ENCODE measurements around the gene MAST2. TPM values are rescaled to one million over a fixed set of nuclear protein-coding genes. Genes with fewer than 3 reads are reported as not detected.
A peak's percentile ranks its signal among the peaks of the same experiment; 100 is the strongest.

Gene MAST2
- total and polyA plus RNA-seq, 2 of the 13 experiments (the other 11 are each of a cell fraction or from before 2014, with no cell fraction given), result 15.3 to 23.0 TPM

GRCh38 chr1:45822644-45823043 lies 19.2 kb downstream of the MAST2 start (continued):
- TF ChIP-seq TBX3 (IDR thresholded peaks at IDR 0.05; ENCODE audit: borderline replicate concordance) (no peak), KDM6A (CRISPR knock-in tag; IDR thresholded peaks at IDR 0.05; ENCODE audit: low read depth) (peak; percentile 57; the same call in 1 of the 2 replicates), ERF (CRISPR knock-in tag; IDR thresholded peaks at IDR 0.05) (0 out of 2 replicates have a peak, but pooled peaks have one; percentile 55), SATB2 (CRISPR knock-in tag; IDR thresholded peaks at IDR 0.05) (no peak), FOXP1 (IDR thresholded peaks at IDR 0.05) (no peak), FOXP1 (CRISPR knock-in tag; IDR thresholded peaks at IDR 0.05) (0 out of 2 replicates have a peak, but pooled peaks have one; percentile 23), ELF3 (CRISPR knock-in tag; IDR thresholded peaks at IDR 0.05) (peak; percentile 94), ARNTL (CRISPR knock-in tag; IDR thresholded peaks at IDR 0.05) (no peak), ZBED4 (CRISPR knock-in tag; IDR thresholded peaks at IDR 0.05; ENCODE audit: borderline replicate concordance) (no peak), RCOR2 (CRISPR knock-in tag; IDR thresholded peaks at IDR 0.05) (0 out of 2 replicates have a peak, but pooled peaks have one; percentile 13), IKZF1 (IDR thresholded peaks at IDR 0.05) (no peak), AKAP8 (CRISPR knock-in tag; IDR thresholded peaks at IDR 0.05) (no peak), ZNF572 (CRISPR knock-in tag; IDR thresholded peaks at IDR 0.05) (no peak), PAXIP1 (CRISPR knock-in tag; conservative IDR thresholded peaks at IDR 0.05) (peak; percentile 83), ZFX (CRISPR knock-in tag; IDR thresholded peaks at IDR 0.05; ENCODE audit: low read depth) (0 out of 2 replicates have a peak, but pooled peaks have one; percentile 22), ZBTB37 (CRISPR knock-in tag; IDR thresholded peaks at IDR 0.05) (no peak), ZNF292 (CRISPR knock-in tag; IDR thresholded peaks at IDR 0.05; ENCODE audit: borderline replicate concordance, low read depth) (peak; percentile 31; the same call in 1 of the 2 replicates), KAT7 (CRISPR knock-in tag; IDR thresholded peaks at IDR 0.05; ENCODE audit: borderline replicate concordance) (peak; percentile 59; the same call in 1 of the 2 replicates), GATAD2A (CRISPR knock-in tag; IDR thresholded peaks at IDR 0.05) (peak; percentile 86), HNF1B (CRISPR knock-in tag; IDR thresholded peaks at IDR 0.05) (peak; percentile 29; the same call in 1 of the 2 replicates), TARDBP (CRISPR knock-in tag; IDR thresholded peaks at IDR 0.05) (0 out of 2 replicates have a peak, but pooled peaks have one; percentile 15), ZNF878 (CRISPR knock-in tag; IDR thresholded peaks at IDR 0.05) (no peak)

Data from HepG2 (cell line).